Measurements from ENCODE around the gene ARID1B. TPM values are rescaled to one million over a fixed set of nuclear protein-coding genes. Genes with fewer than 3 reads are reported as not detected.

Gene ARID1B
- total and polyA plus RNA-seq, 2 experiments from 2014 or later, result 32.9 to 67.0 TPM

- no peaks in the 10 kb centered on the region for H3K9me2 ChIP-seq (replicated peaks; ENCODE audit: insufficient read depth)
- TF ChIP-seq CTCF (IDR thresholded peaks at IDR 0.05; ENCODE audit: poor library complexity) (no peak), EZH2 (IDR thresholded peaks at IDR 0.05; ENCODE audit: borderline replicate concordance) (no peak), EZH2phosphoT487 (IDR thresholded peaks at IDR 0.05; ENCODE audit: low read depth, severe bottlenecking, unreplicated experiment) (no peak)
- no peaks in the 10 kb centered on the region for H3K36me3 ChIP-seq (replicated peaks; ENCODE audit: insufficient read depth, low read depth)
- H3K27ac ChIP-seq, result no peak overlapping the region
- no peaks in the 10 kb centered on the region for H3K9me3 ChIP-seq (ENCODE audit: low read depth)
- H3K4me3 ChIP-seq, result no peak overlapping the region
- H3K79me2 ChIP-seq, result peaks cover 96% of the 10 kb centered on the region
- no peak overlapping the region for H3K4me2 ChIP-seq
- peaks cover 25% of the 10 kb centered on the region for H4K20me1 ChIP-seq (ENCODE audit: insufficient read depth, poor library complexity, severe bottlenecking)
- no peak for DNase-seq (ENCODE audit: low spot score)
- 87% methylated on average over 2 of the region's 2 CpGs for WGBS (ENCODE audit: low lambda C conversion rate, missing lambda C conversion rate)
- peaks cover 16% of the 10 kb centered on the region for H3K4me1 ChIP-seq (ENCODE audit: insufficient read depth)
- H2AFZ ChIP-seq, result no peak overlapping the region
- H3K27me3 ChIP-seq, result no peaks in the 10 kb centered on the region
Observed at GRCh38 chr6:156925026-156925425, 147.8 kb downstream of the ARID1B start.

GRCh38 chr6:156925718-156926607 is 148.8 kb downstream of the ARID1B start:
- Histone ChIP-seq H3K9me2 (replicated peaks; ENCODE audit: insufficient read depth) (no peaks in the 10 kb centered on the region), H3K79me2 (peaks cover 94% of the 10 kb centered on the region), H3K9me3 (ENCODE audit: low read depth) (no peaks in the 10 kb centered on the region), H3K27me3 (no peaks in the 10 kb centered on the region), H3K36me3 (replicated peaks; ENCODE audit: insufficient read depth, low read depth) (no peaks in the 10 kb centered on the region), H4K20me1 (ENCODE audit: insufficient read depth, poor library complexity, severe bottlenecking) (peaks cover 22% of the 10 kb centered on the region), H3K4me2 (peak overlapping the region; percentile 60), H3K4me1 (ENCODE audit: insufficient read depth) (peaks cover 16% of the 10 kb centered on the region), H2AFZ (no peak overlapping the region), H3K27ac (peak overlapping the region; percentile 32), H3K4me3 (no peak overlapping the region)
- no peak for DNase-seq (ENCODE audit: low spot score)
- WGBS (ENCODE audit: low lambda C conversion rate, missing lambda C conversion rate), result 35% methylated on average over 3 of the region's 3 CpGs
- TF ChIP-seq EZH2phosphoT487 (IDR thresholded peaks at IDR 0.05; ENCODE audit: low read depth, severe bottlenecking, unreplicated experiment), result no peak
- TF ChIP-seq EZH2 (IDR thresholded peaks at IDR 0.05; ENCODE audit: borderline replicate concordance), result no peak
- no peak for TF ChIP-seq CTCF (IDR thresholded peaks at IDR 0.05; ENCODE audit: poor library complexity)

- peaks cover 29% of the 10 kb centered on the region for H3K4me1 ChIP-seq (ENCODE audit: insufficient read depth)
- peaks cover 90% of the 10 kb centered on the region for H3K79me2 ChIP-seq
- H3K9me2 ChIP-seq (replicated peaks; ENCODE audit: insufficient read depth), result no peaks in the 10 kb centered on the region
- no peaks in the 10 kb centered on the region for H3K27me3 ChIP-seq
- H2AFZ ChIP-seq, result no peak overlapping the region
- no peaks in the 10 kb centered on the region for H3K9me3 ChIP-seq (ENCODE audit: low read depth)
- H3K4me3 ChIP-seq, result no peak overlapping the region
- H3K4me2 ChIP-seq, result no peak overlapping the region
- DNase-seq (ENCODE audit: low spot score), result no peak
- H3K36me3 ChIP-seq (replicated peaks; ENCODE audit: insufficient read depth, low read depth), result no peaks in the 10 kb centered on the region
- TF ChIP-seq EZH2 (IDR thresholded peaks at IDR 0.05; ENCODE audit: borderline replicate concordance), result no peak
- TF ChIP-seq EZH2phosphoT487 (IDR thresholded peaks at IDR 0.05; ENCODE audit: low read depth, severe bottlenecking, unreplicated experiment), result no peak
- no peak for TF ChIP-seq CTCF (IDR thresholded peaks at IDR 0.05; ENCODE audit: poor library complexity)
- WGBS (ENCODE audit: low lambda C conversion rate, missing lambda C conversion rate), result 91% methylated on average over 8 of the region's 8 CpGs
- peaks cover 13% of the 10 kb centered on the region for H4K20me1 ChIP-seq (ENCODE audit: insufficient read depth, poor library complexity, severe bottlenecking)
- no peak overlapping the region for H3K27ac ChIP-seq
Observed at GRCh38 chr6:156928126-156928525, 150.9 kb downstream of the ARID1B start.
